ENCODE data around the gene FOSB. TPM values are rescaled to one million over a fixed set of nuclear protein-coding genes. Genes with fewer than 3 reads are reported as not detected.

The FOSB gene
- total RNA-seq (2014; rRNA removed; shearing (Covaris generic); ENCODE audit: low replicate concordance): 2.5 and 4.0 TPM in 2 replicates

DNA sequence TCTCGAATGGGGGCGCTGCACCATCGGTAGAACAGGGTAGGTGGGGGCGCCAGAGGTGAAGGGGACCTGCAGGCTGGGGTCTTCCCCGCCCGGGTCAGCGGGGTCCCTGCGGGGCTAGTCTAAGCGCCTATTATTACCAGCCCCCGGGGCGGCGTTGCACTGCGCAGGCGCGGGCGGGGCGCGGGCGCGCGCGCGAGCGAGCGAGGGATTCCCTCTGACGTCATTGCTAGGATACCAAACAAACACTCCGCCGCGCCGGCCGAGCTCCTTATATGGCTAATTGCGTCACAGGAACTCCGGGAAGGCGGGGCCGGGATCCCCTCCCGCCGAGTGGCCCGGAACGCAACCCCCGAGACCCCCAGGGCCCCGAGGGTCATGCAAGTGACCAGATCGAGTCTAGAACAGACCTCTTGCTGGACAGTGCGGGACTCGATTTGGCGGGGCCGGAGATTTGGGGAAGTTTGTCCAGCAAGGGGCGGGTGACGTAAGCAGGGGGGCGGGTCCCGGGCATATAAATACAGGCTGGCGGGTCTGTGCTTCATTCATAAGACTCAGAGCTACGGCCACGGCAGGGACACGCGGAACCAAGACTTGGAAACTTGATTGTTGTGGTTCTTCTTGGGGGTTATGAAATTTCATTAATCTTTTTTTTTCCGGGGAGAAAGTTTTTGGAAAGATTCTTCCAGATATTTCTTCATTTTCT lies at the start of gene FOSB:
TSS of gene FOSB (plus strand) at position 541 of the 703 bp plus-strand sequence. CDS start 591 bp downstream, outside the sequence.
- Histone ChIP-seq H3K36me3 (ENCODE audit: insufficient read depth, low read length) (no peaks in the 10 kb centered on the region), H3K9ac (ENCODE audit: low read length) (peak within 1 kb of the TSS; percentile 82), H2AFZ (ENCODE audit: low read length) (peak within 1 kb of the TSS; percentile 73), H3K9me3 (ENCODE audit: low read length) (no peaks in the 10 kb centered on the region), H3K27me3 (ENCODE audit: low read length) (no peaks in the 10 kb centered on the region), H4K20me1 (ENCODE audit: insufficient read depth, low read depth, low read length) (no peaks in the 10 kb centered on the region), H3K27ac (ENCODE audit: low read length) (peak within 1 kb of the TSS; percentile 77), H3K79me2 (ENCODE audit: low read length) (0 out of 2 replicates have a peak, but pooled peaks cover 7% of the 10 kb centered on the region), H3K4me3 (ENCODE audit: low read length) (peak within 1 kb of the TSS; percentile 88), H3K4me1 (ENCODE audit: low read length) (peaks cover 25% of the 10 kb centered on the region), H3K9me2 (replicated peaks; ENCODE audit: insufficient read depth, low read length) (no peaks in the 10 kb centered on the region), H3K4me2 (ENCODE audit: low read depth, low read length, poor library complexity, severe bottlenecking) (peak within 1 kb of the TSS; percentile 88)
- peak; percentile 99 for DNase-seq

DNA sequence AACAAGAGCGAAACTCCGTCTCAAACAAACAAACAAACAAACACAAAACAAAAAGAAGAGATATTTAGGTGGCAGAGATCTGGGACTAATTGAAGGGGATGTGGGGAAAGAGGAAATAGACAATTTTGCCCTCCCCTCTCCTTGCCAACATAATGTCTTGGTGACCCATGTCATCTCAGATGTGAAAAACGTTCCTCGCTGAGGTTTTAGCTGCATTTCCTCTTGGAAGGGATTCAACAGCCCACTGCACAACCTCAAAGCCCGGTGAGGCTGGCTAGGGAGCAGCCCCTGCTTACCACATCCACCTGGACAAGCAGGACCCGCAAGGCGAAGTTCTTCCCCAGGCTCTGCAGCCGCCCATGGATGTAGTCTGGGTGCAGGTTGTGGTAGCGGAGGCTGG lies 49.0 kb upstream of the FOSB start:
- no peaks in the 10 kb centered on the region for H4K20me1 ChIP-seq (ENCODE audit: insufficient read depth, low read depth, low read length)
- H3K4me2 ChIP-seq (ENCODE audit: low read depth, low read length, poor library complexity, severe bottlenecking): peak overlapping the region; percentile 70
- H3K36me3 ChIP-seq (ENCODE audit: insufficient read depth, low read length): peaks cover 11% of the 10 kb centered on the region
- no peaks in the 10 kb centered on the region for H3K27me3 ChIP-seq (ENCODE audit: low read length)
- peaks cover 33% of the 10 kb centered on the region for H3K4me1 ChIP-seq (ENCODE audit: low read length)
- H3K4me3 ChIP-seq (ENCODE audit: low read length): peak overlapping the region; percentile 57; the same call in 1 of the 2 replicates
- H2AFZ ChIP-seq (ENCODE audit: low read length): no peak overlapping the region
- peak overlapping the region; percentile 87 for H3K27ac ChIP-seq (ENCODE audit: low read length)
- no peaks in the 10 kb centered on the region for H3K9me2 ChIP-seq (replicated peaks; ENCODE audit: insufficient read depth, low read length)
- peak overlapping the region; percentile 70 for H3K9ac ChIP-seq (ENCODE audit: low read length)
- H3K79me2 ChIP-seq (ENCODE audit: low read length): peaks cover 14% of the 10 kb centered on the region
- no peak for DNase-seq
- no peaks in the 10 kb centered on the region for H3K9me3 ChIP-seq (ENCODE audit: low read length)

DNA sequence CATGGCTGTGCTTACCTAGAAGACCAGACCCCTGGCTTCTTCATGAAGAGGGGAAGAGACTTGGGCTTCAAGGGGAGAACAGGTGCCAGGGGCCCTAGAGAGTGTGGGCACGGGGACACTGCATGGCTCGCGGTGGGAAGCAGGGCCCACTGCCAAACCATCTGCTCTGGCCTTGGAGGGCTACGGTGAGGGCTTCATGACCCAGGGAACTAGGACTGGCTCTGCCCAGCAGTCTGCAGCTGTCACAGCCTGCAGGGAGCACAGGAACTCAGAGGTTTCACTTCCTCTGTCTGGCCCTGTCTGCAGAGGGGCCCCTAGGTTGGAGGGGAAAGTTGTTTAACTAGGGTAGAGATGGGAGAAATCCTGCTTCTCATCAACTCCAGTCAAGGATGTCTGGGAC lies 48.4 kb upstream of the FOSB start:
- Histone ChIP-seq H3K9me2 (replicated peaks; ENCODE audit: insufficient read depth, low read length) (no peaks in the 10 kb centered on the region), H3K4me3 (ENCODE audit: low read length) (peak overlapping the region; percentile 57; the same call in 1 of the 2 replicates), H3K27ac (ENCODE audit: low read length) (peak overlapping the region; percentile 87), H3K79me2 (ENCODE audit: low read length) (peaks cover 14% of the 10 kb centered on the region), H2AFZ (ENCODE audit: low read length) (no peak overlapping the region), H3K4me1 (ENCODE audit: low read length) (peaks cover 39% of the 10 kb centered on the region), H3K27me3 (ENCODE audit: low read length) (no peaks in the 10 kb centered on the region), H4K20me1 (ENCODE audit: insufficient read depth, low read depth, low read length) (no peaks in the 10 kb centered on the region), H3K9ac (ENCODE audit: low read length) (peak overlapping the region; percentile 70), H3K36me3 (ENCODE audit: insufficient read depth, low read length) (peaks cover 10% of the 10 kb centered on the region), H3K9me3 (ENCODE audit: low read length) (no peaks in the 10 kb centered on the region), H3K4me2 (ENCODE audit: low read depth, low read length, poor library complexity, severe bottlenecking) (peak overlapping the region; percentile 70)
- peak; percentile 90 for DNase-seq

DNA sequence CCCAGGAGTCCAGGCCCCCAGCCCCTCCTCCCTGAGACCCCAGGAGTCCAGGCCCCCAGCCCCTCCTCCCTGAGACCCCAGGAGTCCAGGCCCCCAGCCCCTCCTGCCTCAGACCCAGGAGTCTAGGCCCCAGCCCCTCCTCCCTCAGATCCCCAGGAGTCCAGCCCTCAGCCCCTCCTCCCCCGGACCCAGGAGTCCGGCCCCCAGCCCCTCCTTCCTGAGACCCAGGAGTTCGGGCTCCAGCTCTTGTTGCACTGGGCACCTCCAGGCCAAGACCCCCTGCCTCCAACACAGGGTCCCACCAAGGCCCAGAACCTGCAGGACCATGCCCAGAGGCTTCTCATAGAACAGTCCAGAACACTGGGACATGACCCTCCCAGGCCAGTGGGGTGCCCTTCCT lies 47.9 kb upstream of the FOSB start:
- peaks cover 10% of the 10 kb centered on the region for H3K36me3 ChIP-seq (ENCODE audit: insufficient read depth, low read length)
- H3K9me2 ChIP-seq (replicated peaks; ENCODE audit: insufficient read depth, low read length): no peaks in the 10 kb centered on the region
- H3K27ac ChIP-seq (ENCODE audit: low read length): peak overlapping the region; percentile 87
- DNase-seq: no peak
- no peaks in the 10 kb centered on the region for H3K9me3 ChIP-seq (ENCODE audit: low read length)
- peak overlapping the region; percentile 57; the same call in 1 of the 2 replicates for H3K4me3 ChIP-seq (ENCODE audit: low read length)
- no peaks in the 10 kb centered on the region for H3K27me3 ChIP-seq (ENCODE audit: low read length)
- H4K20me1 ChIP-seq (ENCODE audit: insufficient read depth, low read depth, low read length): no peaks in the 10 kb centered on the region
- no peak overlapping the region for H2AFZ ChIP-seq (ENCODE audit: low read length)
- peaks cover 44% of the 10 kb centered on the region for H3K4me1 ChIP-seq (ENCODE audit: low read length)
- peaks cover 14% of the 10 kb centered on the region for H3K79me2 ChIP-seq (ENCODE audit: low read length)
- peak overlapping the region; percentile 70 for H3K9ac ChIP-seq (ENCODE audit: low read length)
- peak overlapping the region; percentile 70 for H3K4me2 ChIP-seq (ENCODE audit: low read depth, low read length, poor library complexity, severe bottlenecking)

DNA sequence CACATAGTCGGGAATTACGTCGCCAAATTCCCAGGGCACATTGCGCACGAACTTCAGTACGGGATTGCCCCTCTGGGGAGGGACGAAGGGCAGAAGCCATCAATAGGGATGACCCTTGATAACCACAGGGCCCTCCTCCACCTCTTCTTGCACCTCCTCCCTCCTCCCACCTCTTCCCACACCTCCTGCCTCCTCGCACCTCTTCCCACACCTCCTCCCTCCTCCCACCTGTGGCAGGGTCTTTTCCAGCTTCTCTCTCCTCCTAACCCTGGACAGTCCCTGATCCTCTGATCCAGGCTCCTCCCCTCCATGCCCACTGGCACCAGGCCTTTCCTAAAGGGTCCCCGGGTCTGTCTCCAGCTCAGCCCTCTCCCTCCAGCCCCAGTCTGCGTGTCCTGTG lies 47.4 kb upstream of the FOSB start:
- Histone ChIP-seq H3K4me3 (ENCODE audit: low read length) (peak overlapping the region; percentile 57; the same call in 1 of the 2 replicates), H3K79me2 (ENCODE audit: low read length) (peaks cover 14% of the 10 kb centered on the region), H3K4me2 (ENCODE audit: low read depth, low read length, poor library complexity, severe bottlenecking) (peak overlapping the region; percentile 70), H3K4me1 (ENCODE audit: low read length) (peaks cover 46% of the 10 kb centered on the region), H3K9me2 (replicated peaks; ENCODE audit: insufficient read depth, low read length) (no peaks in the 10 kb centered on the region), H4K20me1 (ENCODE audit: insufficient read depth, low read depth, low read length) (no peaks in the 10 kb centered on the region), H3K9ac (ENCODE audit: low read length) (peak overlapping the region; percentile 70; the same call in 1 of the 2 replicates), H3K27me3 (ENCODE audit: low read length) (no peaks in the 10 kb centered on the region), H2AFZ (ENCODE audit: low read length) (no peak overlapping the region), H3K36me3 (ENCODE audit: insufficient read depth, low read length) (peaks cover 10% of the 10 kb centered on the region), H3K27ac (ENCODE audit: low read length) (peak overlapping the region; percentile 87), H3K9me3 (ENCODE audit: low read length) (no peaks in the 10 kb centered on the region)
- no peak for DNase-seq

DNA sequence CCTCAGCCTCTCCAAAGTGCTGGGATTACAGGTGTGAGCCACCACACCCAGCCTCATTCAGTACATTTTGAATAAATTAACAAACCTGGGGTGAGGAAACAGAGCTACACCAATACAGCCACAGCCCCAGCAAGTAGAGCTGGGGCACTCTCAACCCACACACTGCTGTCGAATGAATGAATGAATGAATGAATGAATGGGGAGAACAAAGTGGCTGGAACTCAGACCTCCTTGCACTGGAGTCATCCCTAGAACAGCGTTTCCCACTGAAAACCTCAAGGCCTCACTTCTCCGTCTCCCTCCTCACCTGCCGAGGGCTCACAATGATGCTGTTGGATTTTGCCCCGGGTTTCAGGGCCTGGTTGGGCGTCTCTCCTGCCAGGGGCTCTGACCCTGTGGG lies 46.9 kb upstream of the FOSB start:
- Histone ChIP-seq H3K9me3 (ENCODE audit: low read length) (no peaks in the 10 kb centered on the region), H3K79me2 (ENCODE audit: low read length) (peaks cover 14% of the 10 kb centered on the region), H2AFZ (ENCODE audit: low read length) (no peak overlapping the region), H4K20me1 (ENCODE audit: insufficient read depth, low read depth, low read length) (no peaks in the 10 kb centered on the region), H3K4me1 (ENCODE audit: low read length) (peaks cover 46% of the 10 kb centered on the region), H3K27ac (ENCODE audit: low read length) (no peak overlapping the region), H3K27me3 (ENCODE audit: low read length) (no peaks in the 10 kb centered on the region), H3K36me3 (ENCODE audit: insufficient read depth, low read length) (peaks cover 7% of the 10 kb centered on the region), H3K9me2 (replicated peaks; ENCODE audit: insufficient read depth, low read length) (no peaks in the 10 kb centered on the region), H3K9ac (ENCODE audit: low read length) (no peak overlapping the region), H3K4me3 (ENCODE audit: low read length) (no peak overlapping the region), H3K4me2 (ENCODE audit: low read depth, low read length, poor library complexity, severe bottlenecking) (no peak overlapping the region)
- DNase-seq: no peak

DNA sequence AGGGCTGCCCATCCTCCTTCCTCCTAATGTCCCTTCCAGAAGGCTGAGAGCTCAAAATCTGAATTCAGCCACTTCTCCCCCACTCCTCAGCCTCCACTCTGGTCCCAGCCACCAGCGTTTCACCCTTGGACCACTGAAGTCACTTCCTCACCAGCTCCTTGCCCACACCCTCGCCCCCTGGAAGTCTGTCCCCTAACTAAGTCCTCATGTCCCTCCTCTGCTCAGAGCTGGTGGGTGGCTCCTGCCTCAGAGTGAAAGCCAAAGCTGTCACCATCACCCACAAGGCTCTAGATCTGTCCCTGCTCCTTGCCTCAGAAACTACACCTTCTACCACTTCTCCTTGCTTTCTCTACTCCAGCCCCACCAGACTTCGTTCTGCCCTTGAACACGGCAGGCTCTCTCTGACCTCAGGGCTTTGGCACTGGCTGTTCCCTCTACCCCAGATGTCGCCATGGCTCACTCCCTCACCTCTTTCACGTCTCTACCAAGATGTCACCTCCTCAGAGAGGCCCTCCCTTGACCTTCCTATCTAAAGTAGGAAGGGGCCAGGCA lies 45.8 kb upstream of the FOSB start:
- H3K4me2 ChIP-seq (ENCODE audit: low read depth, low read length, poor library complexity, severe bottlenecking): peak overlapping the region; percentile 100

DNA sequence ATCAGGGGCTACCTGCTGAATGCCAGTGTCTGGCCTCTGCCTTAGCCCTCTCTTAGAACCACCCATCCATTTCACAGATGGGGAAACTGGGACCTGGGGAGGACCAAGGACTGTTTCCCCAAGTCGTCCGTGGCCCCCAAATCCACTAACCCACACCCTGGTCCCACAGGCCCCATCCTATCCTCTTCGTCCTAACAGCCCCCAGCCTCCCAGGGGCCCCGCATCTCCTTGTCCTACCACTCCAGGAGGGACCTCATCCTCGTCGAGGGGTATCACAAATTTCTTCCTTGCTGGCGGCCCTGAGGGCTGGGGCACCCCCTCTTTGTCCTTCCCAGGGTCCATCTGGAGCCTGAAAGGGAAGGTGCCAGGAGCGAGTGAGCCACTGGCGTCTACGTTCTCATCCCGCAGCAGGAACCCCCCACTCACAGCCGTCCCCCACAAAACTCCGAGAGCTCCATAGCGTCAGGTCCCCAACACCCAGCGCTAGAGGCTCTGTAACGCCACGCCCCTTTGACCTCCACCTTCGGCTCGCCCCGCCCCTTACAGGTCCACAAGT lies 44.7 kb upstream of the FOSB start:
- DNase-seq: no peak
- Histone ChIP-seq H3K4me3 (ENCODE audit: low read length) (peak overlapping the region; percentile 94), H3K4me2 (ENCODE audit: low read depth, low read length, poor library complexity, severe bottlenecking) (peak overlapping the region; percentile 100), H3K27ac (ENCODE audit: low read length) (peak overlapping the region; percentile 67), H3K9ac (ENCODE audit: low read length) (peak overlapping the region; percentile 97), H3K9me3 (ENCODE audit: low read length) (no peaks in the 10 kb centered on the region), H3K27me3 (ENCODE audit: low read length) (no peaks in the 10 kb centered on the region), H3K36me3 (ENCODE audit: insufficient read depth, low read length) (no peaks in the 10 kb centered on the region), H3K79me2 (ENCODE audit: low read length) (peaks cover 14% of the 10 kb centered on the region), H4K20me1 (ENCODE audit: insufficient read depth, low read depth, low read length) (no peaks in the 10 kb centered on the region), H2AFZ (ENCODE audit: low read length) (0 out of 2 replicates have a peak overlapping the region, but pooled peaks have one; percentile 39), H3K9me2 (replicated peaks; ENCODE audit: insufficient read depth, low read length) (no peaks in the 10 kb centered on the region), H3K4me1 (ENCODE audit: low read length) (peaks cover 46% of the 10 kb centered on the region)

More for the DNA sequence above, 45.8 kb upstream of the FOSB start:
- Histone ChIP-seq H3K9me2 (replicated peaks; ENCODE audit: insufficient read depth, low read length) (no peaks in the 10 kb centered on the region), H3K9ac (ENCODE audit: low read length) (peak overlapping the region; percentile 30), H3K9me3 (ENCODE audit: low read length) (no peaks in the 10 kb centered on the region), H3K4me3 (ENCODE audit: low read length) (peak overlapping the region; percentile 23; the same call in 1 of the 2 replicates), H3K27me3 (ENCODE audit: low read length) (no peaks in the 10 kb centered on the region), H2AFZ (ENCODE audit: low read length) (no peak overlapping the region), H3K79me2 (ENCODE audit: low read length) (peaks cover 14% of the 10 kb centered on the region), H3K27ac (ENCODE audit: low read length) (no peak overlapping the region), H3K36me3 (ENCODE audit: insufficient read depth, low read length) (peaks cover 3% of the 10 kb centered on the region; the same call in 1 of the 2 replicates), H4K20me1 (ENCODE audit: insufficient read depth, low read depth, low read length) (no peaks in the 10 kb centered on the region), H3K4me1 (ENCODE audit: low read length) (peaks cover 46% of the 10 kb centered on the region)
- no peak for DNase-seq
